Sigmoid colon (tissue), 7 donors: ENCODE measurements around the gene MLIP. TPM values are rescaled to one million over a fixed set of nuclear protein-coding genes. Genes with fewer than 3 reads are reported as not detected.

Experiments
- DNase-seq: peaks from one replicate; pipeline ENCODE4 v3.0.0-alpha.2; 2019
- H3K27ac ChIP-seq, 4 donors: fragments of 200-600 bp; sonication (generic); one replicate each; pipeline ENCODE4 v1.5.1; 2016 to 2019; ENCODE audit warnings: mild to moderate bottlenecking in 1 of 4
- H3K27me3 ChIP-seq, 3 donors: fragments of 200-600 bp; sonication (generic); one replicate each; pipeline ENCODE4 v1.5.1; 2019; ENCODE audit warnings: mild to moderate bottlenecking in 1 of 3
- H3K36me3 ChIP-seq, 4 donors: fragments of 200-600 bp; sonication (generic); one replicate each; pipeline ENCODE4 v1.5.1; 2016 to 2019
- H3K4me1 ChIP-seq, 4 donors: fragments of 200-600 bp; sonication (generic); one replicate each; pipeline ENCODE4 v1.5.1; 2017 to 2019
- H3K4me3 ChIP-seq, 4 donors: fragments of 200-600 bp; sonication (generic); one replicate each; pipeline ENCODE4 v1.5.1; 2017 to 2019; ENCODE audit warnings: mild to moderate bottlenecking in 2 of 4, moderate library complexity in 1 of 4
- H3K9me3 ChIP-seq, 4 donors: fragments of 200-600 bp in 3 of 4; sonication (generic) in 3 of 4; one replicate each; pipeline versions ENCODE4 v1.5.1 to v1.6.1; 2013 to 2019
- CTCF ChIP-seq, 4 experiments: fragments of 450-650 bp in 3 of 4; fragments of 200-600 bp in 1 of 4; IDR thresholded peaks; one replicate each; pipeline ENCODE4 v1.5.1; 2016 to 2019; ENCODE audit warnings: antibody characterized with exemption in 4 of 4, mild to moderate bottlenecking in 3 of 4, moderate library complexity in 2 of 4
- EP300 ChIP-seq, 4 donors: sonication (generic); formaldehyde crosslinking; IDR thresholded peaks; one replicate each; pipeline ENCODE4 v1.6.1; 2017; ENCODE audit warnings: antibody characterized with exemption in 4 of 4
- POLR2A ChIP-seq, 2 donors: fragments of 450-650 bp; IDR thresholded peaks; one replicate each; pipeline ENCODE4 v1.6.1; 2016; ENCODE audit warnings: antibody characterized with exemption in 2 of 2, mild to moderate bottlenecking in 2 of 2, moderate library complexity in 2 of 2
- POLR2AphosphoS5 ChIP-seq, 4 donors: sonication (generic); formaldehyde crosslinking; IDR thresholded peaks; one replicate each; pipeline ENCODE4 v1.6.1; 2017; ENCODE audit warnings: antibody characterized with exemption in 4 of 4
- WGBS, 2 donors: extraction: QIAGEN DNeasy Blood & Tissue Kit; methylation state at CpG; one replicate each; pipeline ENCODE4 v1.1.7; 2013; 5-methylcytosine and 5-hydroxymethylcytosine counted together
- intact Hi-C: fragments of 100-400 bp; cut with DNase I; formaldehyde crosslinking; loops from one replicate; pipeline ENCODE4 v1.15.1; 2023
- polyA plus RNA-seq, 3 donors: library from polyadenylated mRNA; stranded (reverse); fragments of 200-250 nt; gene quantifications; one replicate each; pipeline ENCODE4 v1.2.3, GENCODE V29; 2013
- total RNA-seq, 4 donors: library from RNA; depleted of rRNA; stranded (reverse); fragments of >200 nt; gene quantifications; one replicate each; pipeline ENCODE4 v1.1.0, GENCODE V29; 2016
- donor health status: healthy with polysubstance abuse.
- donor health status: Bipolar disorder and iron deficiency.
- donor health status: healthy.

The MLIP gene
- total and polyA plus RNA-seq, 7 donors: 0.31 to 2.8 (median 1.2) TPM; not detected in 2

GRCh38 chr6:54252496-54252895 is 141.3 kb downstream of the MLIP start:
- H3K4me1 ChIP-seq: peaks cover 0 to 23% (median 11%) of the 10 kb centered on the region in 4 donors
- 92 to 93% methylated on average over 1 of the region's 1 CpG for WGBS, 2 donors
- no peak for TF ChIP-seq EP300 (IDR thresholded peaks at IDR 0.05)
- TF ChIP-seq POLR2A (IDR thresholded peaks at IDR 0.05): no peak
- no peak for TF ChIP-seq CTCF (IDR thresholded peaks at IDR 0.05)
- TF ChIP-seq POLR2AphosphoS5 (IDR thresholded peaks at IDR 0.05): no peak
- DNase-seq: no peak
- no peaks in the 10 kb centered on the region for H3K36me3 ChIP-seq
- H3K27me3 ChIP-seq: no peaks in the 10 kb centered on the region
- H3K27ac ChIP-seq: no peak overlapping the region
- no peaks in the 10 kb centered on the region for H3K9me3 ChIP-seq
- intact Hi-C loops: no loop called here
- H3K4me3 ChIP-seq: no peak overlapping the region

- no peaks in the 10 kb centered on the region for H3K36me3 ChIP-seq
- no peak for TF ChIP-seq CTCF (IDR thresholded peaks at IDR 0.05)
- TF ChIP-seq POLR2A (IDR thresholded peaks at IDR 0.05): no peak
- no peak for TF ChIP-seq POLR2AphosphoS5 (IDR thresholded peaks at IDR 0.05)
- no peak for TF ChIP-seq EP300 (IDR thresholded peaks at IDR 0.05)
- 92 to 94% methylated on average over 4 of the region's 4 CpGs for WGBS, 2 donors
- intact Hi-C loops: no loop called here
- DNase-seq: no peak
- H3K27me3 ChIP-seq: no peaks in the 10 kb centered on the region
- H3K27ac ChIP-seq: no peak overlapping the region
- H3K4me3 ChIP-seq: no peak overlapping the region
- no peaks in the 10 kb centered on the region for H3K9me3 ChIP-seq
- H3K4me1 ChIP-seq: peaks cover 0 to 23% (median 11%) of the 10 kb centered on the region in 4 donors
Observed at GRCh38 chr6:54252916-54253315, 141.7 kb downstream of the MLIP start.

- H3K4me3 ChIP-seq: no peak overlapping the region
- intact Hi-C loops: no loop called here
- no peaks in the 10 kb centered on the region for H3K36me3 ChIP-seq
- peak overlapping the region in 2 of 4 donors; percentile 68 to 69 for H3K27ac ChIP-seq
- peaks cover 0 to 23% (median 11%) of the 10 kb centered on the region in 4 donors for H3K4me1 ChIP-seq
- no peaks in the 10 kb centered on the region for H3K27me3 ChIP-seq
- H3K9me3 ChIP-seq: no peaks in the 10 kb centered on the region
- TF ChIP-seq POLR2AphosphoS5 (IDR thresholded peaks at IDR 0.05): no peak
- no peak for TF ChIP-seq CTCF (IDR thresholded peaks at IDR 0.05)
- TF ChIP-seq POLR2A (IDR thresholded peaks at IDR 0.05): no peak
- TF ChIP-seq EP300 (IDR thresholded peaks at IDR 0.05): no peak
- no peak for DNase-seq
- WGBS, 2 donors: 69 to 89% methylated on average over 2 of the region's 2 CpGs
Observed at GRCh38 chr6:54254886-54255285, 143.6 kb downstream of the MLIP start.

GRCh38 chr6:54255886-54256285 is 144.6 kb downstream of the MLIP start:
- no peaks in the 10 kb centered on the region for H3K36me3 ChIP-seq
- intact Hi-C loops: no loop called here

More at GRCh38 chr6:54255886-54256285, 144.6 kb downstream of the MLIP start:
- H3K4me1 ChIP-seq: peaks cover 0 to 28% (median 11%) of the 10 kb centered on the region in 4 donors
- H3K27ac ChIP-seq: peak overlapping the region; percentile 55 to 70 (median 68)
- no peaks in the 10 kb centered on the region for H3K27me3 ChIP-seq
- H3K4me3 ChIP-seq: no peak overlapping the region
- TF ChIP-seq CTCF (IDR thresholded peaks at IDR 0.05) (no peak), POLR2A (IDR thresholded peaks at IDR 0.05) (no peak), EP300 (IDR thresholded peaks at IDR 0.05) (peak in 1 of 4 donors; percentile 9), POLR2AphosphoS5 (IDR thresholded peaks at IDR 0.05) (peak in 1 of 4 donors; percentile 21)
- no peaks in the 10 kb centered on the region for H3K9me3 ChIP-seq
- no peak for DNase-seq
